GM19099 (cell line): ENCODE results near the gene AUNIP.

Experiments
- POLR2A ChIP-seq: IDR thresholded peaks from 3 replicates; pipeline ENCODE4 v1.6.1; 2011; ENCODE audit warnings: low read depth; ENCODE audit not compliant: insufficient read length; ENCODE audit errors: extremely low read depth

Gene AUNIP

GRCh38 chr1:25862785-25863485, 3.7 kb upstream of the AUNIP start:
- no peak for TF ChIP-seq POLR2A

- no peak for TF ChIP-seq POLR2A
These were observed 2.3 kb upstream of the AUNIP start for GRCh38 chr1:25861316-25862286.

GRCh38 chr1:25858494-25858893, 763 bp downstream of the AUNIP start:
- TF ChIP-seq POLR2A: no peak

- no peak for TF ChIP-seq POLR2A
These were observed 2.4 kb downstream of the AUNIP start for GRCh38 chr1:25856856-25857255.

- no peak for TF ChIP-seq POLR2A
These were observed 4.7 kb downstream of the AUNIP start for GRCh38 chr1:25854554-25854953.

GRCh38 chr1:25848531-25848930, 10.7 kb downstream of the AUNIP start:
- TF ChIP-seq POLR2A: no peak

GRCh38 chr1:25847929-25848328, 11.3 kb downstream of the AUNIP start:
- no peak for TF ChIP-seq POLR2A

- TF ChIP-seq POLR2A: no peak
These were observed 13.6 kb downstream of the AUNIP start for GRCh38 chr1:25845664-25846063.

- TF ChIP-seq POLR2A: no peak
These were observed 14.5 kb downstream of the AUNIP start for GRCh38 chr1:25844536-25845337.

GRCh38 chr1:25843483-25843882, 15.8 kb downstream of the AUNIP start:
- TF ChIP-seq POLR2A: no peak

- TF ChIP-seq POLR2A: no peak
These were observed 21.9 kb downstream of the AUNIP start for GRCh38 chr1:25837262-25837875.

- TF ChIP-seq POLR2A: no peak
These were observed 22.6 kb downstream of the AUNIP start for GRCh38 chr1:25836695-25837094.

- no peak for TF ChIP-seq POLR2A
These were observed 24.4 kb downstream of the AUNIP start for GRCh38 chr1:25834894-25835293.

GRCh38 chr1:25833158-25833557, 26.1 kb downstream of the AUNIP start:
- no peak for TF ChIP-seq POLR2A
